Common myeloid progenitor, CD34-positive (primary cell): ENCODE results near the gene SCNN1G.

ENCODE experiments used
- CTCF ChIA-PET: fragments of 350-600 bp; sonication (Branson Sonifier 250); formaldehyde crosslinking; loops from one replicate; lab custom pipeline; 2021; ENCODE audit warnings: antibody characterized with exemption; lab: Charles Lee
- POLR2A ChIA-PET: fragments of 350-600 bp; sonication (Branson Sonifier 250); formaldehyde crosslinking; loops from one replicate; lab custom pipeline; 2021; ENCODE audit warnings: antibody characterized with exemption; lab: Charles Lee
- DNase-seq, 3 donors: peaks; one replicate each; pipeline versions ENCODE4 v3.0.0 to v3.0.0-alpha.2; 2013
- H3K27ac ChIP-seq, 2 experiments: 1 replicate in 1 of 2; 2 replicates in 1 of 2; pipeline ENCODE4 v1.7.0; 2013; ENCODE audit warnings: inconsistent platforms in 2 of 2, low read length in 2 of 2, mild to moderate bottlenecking in 2 of 2, low read depth in 1 of 2, moderate library complexity in 1 of 2; ENCODE audit not compliant: severe bottlenecking in 2 of 2, insufficient read depth in 1 of 2, poor library complexity in 1 of 2
- H3K27me3 ChIP-seq, 5 experiments: replicated peaks in 2 of 5; 1 replicate in 3 of 5; 2 replicates in 2 of 5; pipeline versions ENCODE4 v1.6.1 to v1.7.0; 2013; ENCODE audit warnings: low read length in 4 of 5, mild to moderate bottlenecking in 2 of 5, moderate library complexity in 2 of 5, inconsistent platforms in 1 of 5; ENCODE audit not compliant: insufficient read depth in 5 of 5, control insufficient read depth in 4 of 5
- H3K36me3 ChIP-seq, 4 experiments: 1 replicate in 2 of 4; 2 replicates in 2 of 4; pipeline versions ENCODE4 v1.6.1 to v1.7.0; 2013; ENCODE audit warnings: low read length in 3 of 4, control low read depth in 1 of 4, mild to moderate bottlenecking in 1 of 4; ENCODE audit not compliant: control insufficient read depth in 4 of 4, insufficient read depth in 4 of 4
- H3K4me1 ChIP-seq, 4 experiments: 1 replicate in 3 of 4; 2 replicates in 1 of 4; pipeline versions ENCODE4 v1.6.1 to v1.7.1; 2013; ENCODE audit warnings: low read length in 3 of 4, mild to moderate bottlenecking in 3 of 4, control low read depth in 1 of 4, inconsistent platforms in 1 of 4, moderate library complexity in 1 of 4; ENCODE audit not compliant: control insufficient read depth in 4 of 4, insufficient read depth in 4 of 4; ENCODE audit errors: control extremely low read depth in 1 of 4
- H3K4me3 ChIP-seq, 7 experiments: 1 replicate in 4 of 7; 2 replicates in 3 of 7; pipeline versions ENCODE4 v1.5.1 to v1.7.0; 2013; ENCODE audit warnings: mild to moderate bottlenecking in 7 of 7, low read length in 6 of 7, moderate library complexity in 6 of 7, inconsistent platforms in 2 of 7, low read depth in 2 of 7, control low read depth in 1 of 7; ENCODE audit not compliant: insufficient read depth in 4 of 7, control insufficient read depth in 1 of 7; ENCODE audit errors: extremely low read depth in 1 of 7
- H3K9me3 ChIP-seq, 5 experiments: 1 replicate in 4 of 5; 2 replicates in 1 of 5; pipeline versions ENCODE4 v1.6.1 to v1.7.1; 2013; ENCODE audit warnings: low read length in 4 of 5, mild to moderate bottlenecking in 2 of 5, inconsistent platforms in 1 of 5, low read depth in 1 of 5, moderate library complexity in 1 of 5; ENCODE audit not compliant: control insufficient read depth in 4 of 5, insufficient read depth in 2 of 5; ENCODE audit errors: control extremely low read depth in 1 of 5
- WGBS: methylation state at CpG from one replicate; pipeline ENCODE4 v1.1.5; 2013; ENCODE audit not compliant: insufficient coverage; 5-methylcytosine and 5-hydroxymethylcytosine counted together

The SCNN1G gene

DNA sequence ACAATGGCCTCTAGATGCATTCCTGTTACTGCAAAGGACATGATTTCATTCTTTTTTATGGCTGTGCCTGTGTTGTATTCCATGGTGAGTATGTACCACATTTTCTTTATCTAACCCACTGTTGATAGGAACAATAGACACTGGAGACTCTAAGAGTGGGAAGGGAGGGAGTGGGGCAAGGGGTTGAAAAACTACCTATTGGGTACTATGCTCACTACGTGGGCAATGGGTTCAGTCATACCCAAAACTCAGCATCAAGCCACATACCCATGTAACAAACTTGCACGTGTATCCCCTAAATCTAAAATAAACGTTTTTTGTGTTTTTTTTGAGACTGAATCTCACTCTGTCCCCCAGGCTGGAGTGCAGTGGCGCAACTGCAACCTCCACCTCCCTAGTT lies 72.5 kb downstream of the SCNN1G start:
- H3K27ac ChIP-seq, result no peak overlapping the region
- H3K36me3 ChIP-seq, result no peaks in the 10 kb centered on the region
- H3K4me3 ChIP-seq, result no peak overlapping the region
- peaks cover 0 to 3% (median 0%) of the 10 kb centered on the region in 5 experiments for H3K27me3 ChIP-seq
- H3K9me3 ChIP-seq, result no peaks in the 10 kb centered on the region
- ChIA-PET CTCF (no interaction called here), POLR2A (interaction anchor here (1.4 kb wide), 1 partner anchor 24 kb away, joined by 3 read pairs; no protein-coding TSS in a partner anchor)
- no peak for DNase-seq
- H3K4me1 ChIP-seq, result no peaks in the 10 kb centered on the region
- 82% methylated on average over 3 of the region's 4 CpGs for WGBS

DNA sequence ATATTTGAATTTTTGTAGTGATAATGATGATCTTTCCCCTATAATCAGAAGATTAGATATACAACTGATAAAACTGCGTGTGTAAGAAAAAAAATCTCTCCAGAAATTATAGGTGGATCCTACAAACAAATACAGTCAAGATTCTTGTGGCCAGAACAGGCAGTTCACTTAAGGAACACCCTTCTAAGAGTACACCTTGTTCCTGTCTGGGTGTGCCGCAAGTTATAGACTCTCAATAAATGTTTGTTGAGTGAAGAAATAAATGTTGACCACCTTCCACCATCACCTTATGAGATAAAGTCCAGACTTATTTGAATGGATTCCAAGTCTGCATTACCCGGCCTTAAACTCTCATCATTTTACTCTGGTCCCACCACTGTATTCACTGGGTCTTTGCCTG lies 73.9 kb downstream of the SCNN1G start:
- CTCF ChIA-PET, result no interaction called here
- no peak for DNase-seq
- POLR2A ChIA-PET, result no interaction called here
- Histone ChIP-seq H3K36me3 (no peaks in the 10 kb centered on the region), H3K27ac (no peak overlapping the region), H3K27me3 (peaks cover 0 to 3% (median 0%) of the 10 kb centered on the region in 5 experiments), H3K9me3 (no peaks in the 10 kb centered on the region), H3K4me1 (no peaks in the 10 kb centered on the region), H3K4me3 (no peak overlapping the region)
- WGBS, result 92% methylated on average over 1 of the region's 3 CpGs

DNA sequence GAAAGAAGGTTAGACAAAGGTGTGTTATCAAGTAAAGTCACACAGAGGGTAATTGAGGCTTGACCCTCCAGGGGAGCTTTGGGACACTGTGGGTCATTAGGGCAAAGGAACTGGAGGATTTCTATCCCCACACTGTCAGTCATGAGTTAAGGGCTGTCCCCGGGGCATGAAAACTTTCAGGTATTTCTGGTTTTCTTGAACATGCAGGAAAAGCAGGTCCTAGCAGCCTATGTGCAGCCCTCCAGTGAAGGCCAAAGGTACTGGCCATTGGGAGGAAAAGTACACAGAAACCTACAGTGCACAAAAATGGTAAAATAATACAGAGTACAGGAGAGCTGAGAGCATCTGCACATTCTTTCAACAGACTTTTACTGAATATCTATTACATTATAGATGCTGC lies 75.1 kb downstream of the SCNN1G start:
- Histone ChIP-seq H3K36me3 (no peaks in the 10 kb centered on the region), H3K27me3 (peaks cover 0 to 3% (median 0%) of the 10 kb centered on the region in 5 experiments), H3K4me3 (no peak overlapping the region), H3K4me1 (no peaks in the 10 kb centered on the region), H3K27ac (no peak overlapping the region), H3K9me3 (no peaks in the 10 kb centered on the region)
- no peak for DNase-seq
- POLR2A ChIA-PET, result no interaction called here
- CTCF ChIA-PET, result no interaction called here
- no CpG with 5 or more reads among the region's 1 CpG for WGBS

DNA sequence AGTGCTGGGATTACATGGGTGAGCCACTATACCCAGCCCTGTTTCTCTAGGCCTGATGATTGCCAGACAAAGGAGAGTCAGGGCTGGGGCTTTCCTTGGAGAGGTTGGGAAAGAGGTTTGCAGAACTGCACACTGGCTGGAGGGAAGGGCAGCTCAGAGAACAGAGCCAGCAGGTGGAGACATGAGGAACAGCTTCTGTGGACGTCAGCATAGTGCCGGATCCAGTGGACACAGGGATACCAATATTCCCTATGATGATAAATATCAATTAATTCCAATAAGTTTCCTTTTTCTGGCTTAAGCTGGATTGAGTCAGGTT lies 76.3 kb downstream of the SCNN1G start:
- no CpG with 5 or more reads among the region's 2 CpGs for WGBS
- H3K4me1 ChIP-seq, result no peaks in the 10 kb centered on the region
- H3K4me3 ChIP-seq, result no peak overlapping the region
- no peaks in the 10 kb centered on the region for H3K36me3 ChIP-seq
- ChIA-PET POLR2A (no interaction called here), CTCF (no interaction called here)
- H3K27ac ChIP-seq, result no peak overlapping the region
- H3K27me3 ChIP-seq, result peaks cover 0 to 3% (median 0%) of the 10 kb centered on the region in 5 experiments
- DNase-seq, result no peak
- no peaks in the 10 kb centered on the region for H3K9me3 ChIP-seq
